ENCODE data around the gene MMP24. TPM values are rescaled to one million over a fixed set of nuclear protein-coding genes. Genes with fewer than 3 reads are reported as not detected.

MMP24 gene
- total RNA-seq, 1 experiment from 2014 or later = 7.1 TPM

- H3K36me3 ChIP-seq (ENCODE audit: control insufficient read depth, insufficient read depth, low read length) = no peaks in the 10 kb centered on the region
- BruUV-seq (replicated peaks) = no TSS peak
- ATAC-seq (no peak), DNase-seq (ENCODE audit: low read depth, low spot score) (no peak)
- intact Hi-C loops (cut with micrococcal nuclease; ENCODE audit: unreplicated experiment) (no loop called here), in situ Hi-C loops (cut with HindIII; ENCODE audit: low pct_unique_long_range_greater_than_20kb, low sequenced_read_pairs) (no loop called here)
- ChIA-PET CTCF (no interaction called here), POLR2A (no interaction called here)
- H3K4me3 ChIP-seq (ENCODE audit: low read depth in 2 of 2, low read length in 2 of 2) = no peak overlapping the region
- H3K9me3 ChIP-seq (ENCODE audit: control insufficient read depth, insufficient read depth, low read depth, low read length) = no peaks in the 10 kb centered on the region
- no peak overlapping the region for H3K27ac ChIP-seq (ENCODE audit: low read length)
- no peaks in the 10 kb centered on the region for H3K27me3 ChIP-seq (ENCODE audit: control insufficient read depth, insufficient read depth, low read length)
- TF ChIP-seq, protein P1, sequence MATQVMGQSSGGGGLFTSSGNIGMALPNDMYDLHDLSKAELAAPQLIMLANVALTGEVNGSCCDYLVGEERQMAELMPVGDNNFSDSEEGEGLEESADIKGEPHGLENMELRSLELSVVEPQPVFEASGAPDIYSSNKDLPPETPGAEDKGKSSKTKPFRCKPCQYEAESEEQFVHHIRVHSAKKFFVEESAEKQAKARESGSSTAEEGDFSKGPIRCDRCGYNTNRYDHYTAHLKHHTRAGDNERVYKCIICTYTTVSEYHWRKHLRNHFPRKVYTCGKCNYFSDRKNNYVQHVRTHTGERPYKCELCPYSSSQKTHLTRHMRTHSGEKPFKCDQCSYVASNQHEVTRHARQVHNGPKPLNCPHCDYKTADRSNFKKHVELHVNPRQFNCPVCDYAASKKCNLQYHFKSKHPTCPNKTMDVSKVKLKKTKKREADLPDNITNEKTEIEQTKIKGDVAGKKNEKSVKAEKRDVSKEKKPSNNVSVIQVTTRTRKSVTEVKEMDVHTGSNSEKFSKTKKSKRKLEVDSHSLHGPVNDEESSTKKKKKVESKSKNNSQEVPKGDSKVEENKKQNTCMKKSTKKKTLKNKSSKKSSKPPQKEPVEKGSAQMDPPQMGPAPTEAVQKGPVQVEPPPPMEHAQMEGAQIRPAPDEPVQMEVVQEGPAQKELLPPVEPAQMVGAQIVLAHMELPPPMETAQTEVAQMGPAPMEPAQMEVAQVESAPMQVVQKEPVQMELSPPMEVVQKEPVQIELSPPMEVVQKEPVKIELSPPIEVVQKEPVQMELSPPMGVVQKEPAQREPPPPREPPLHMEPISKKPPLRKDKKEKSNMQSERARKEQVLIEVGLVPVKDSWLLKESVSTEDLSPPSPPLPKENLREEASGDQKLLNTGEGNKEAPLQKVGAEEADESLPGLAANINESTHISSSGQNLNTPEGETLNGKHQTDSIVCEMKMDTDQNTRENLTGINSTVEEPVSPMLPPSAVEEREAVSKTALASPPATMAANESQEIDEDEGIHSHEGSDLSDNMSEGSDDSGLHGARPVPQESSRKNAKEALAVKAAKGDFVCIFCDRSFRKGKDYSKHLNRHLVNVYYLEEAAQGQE (IDR thresholded peaks at IDR 0.05; ENCODE audit: insufficient read depth in 1 of 2, low read depth in 2 of 2, low read length in 1 of 2) = no peak
- no peak for TF ChIP-seq TCF7L2 (IDR thresholded peaks at IDR 0.05; ENCODE audit: low read depth, low read length)
- TF ChIP-seq POLR2AphosphoS5 (IDR thresholded peaks at IDR 0.05; ENCODE audit: low read depth, low read length) = no peak
- TF ChIP-seq CTCF (IDR thresholded peaks at IDR 0.05) = no peak
- TF ChIP-seq SIN3A (IDR thresholded peaks at IDR 0.05; ENCODE audit: borderline replicate concordance, insufficient read depth, low read depth, low read length) = no peak
- no peaks in the 10 kb centered on the region for H3K4me1 ChIP-seq (ENCODE audit: control insufficient read depth, insufficient read depth, low read length)
Measured at GRCh38 chr20:35293303-35294292, 67.1 kb downstream of the MMP24 start.

- intact Hi-C loops (cut with micrococcal nuclease; ENCODE audit: unreplicated experiment) (no loop called here), in situ Hi-C loops (cut with HindIII; ENCODE audit: low pct_unique_long_range_greater_than_20kb, low sequenced_read_pairs) (no loop called here)
- Histone ChIP-seq H3K27me3 (ENCODE audit: control insufficient read depth, insufficient read depth, low read length) (no peaks in the 10 kb centered on the region), H3K36me3 (ENCODE audit: control insufficient read depth, insufficient read depth, low read length) (no peaks in the 10 kb centered on the region), H3K4me3 (ENCODE audit: low read depth in 2 of 2, low read length in 2 of 2) (no peak overlapping the region), H3K4me1 (ENCODE audit: control insufficient read depth, insufficient read depth, low read length) (no peaks in the 10 kb centered on the region), H3K9me3 (ENCODE audit: control insufficient read depth, insufficient read depth, low read depth, low read length) (no peaks in the 10 kb centered on the region), H3K27ac (ENCODE audit: low read length) (no peak overlapping the region)
- TF ChIP-seq, protein P1 (IDR thresholded peaks at IDR 0.05; ENCODE audit: insufficient read depth in 1 of 2, low read depth in 2 of 2, low read length in 1 of 2) = no peak
- TF ChIP-seq TCF7L2 (IDR thresholded peaks at IDR 0.05; ENCODE audit: low read depth, low read length) (no peak), POLR2AphosphoS5 (IDR thresholded peaks at IDR 0.05; ENCODE audit: low read depth, low read length) (no peak), CTCF (IDR thresholded peaks at IDR 0.05) (no peak), SIN3A (IDR thresholded peaks at IDR 0.05; ENCODE audit: borderline replicate concordance, insufficient read depth, low read depth, low read length) (no peak)
- ATAC-seq = no peak
- CTCF ChIA-PET = no interaction called here
- BruUV-seq (replicated peaks) = no TSS peak
- POLR2A ChIA-PET = no interaction called here
- DNase-seq (ENCODE audit: low read depth, low spot score) = no peak
Measured at GRCh38 chr20:35294293-35294685, 67.8 kb downstream of the MMP24 start.

Measured in Panc1 (cell line).